NOMO-1 treated with dmso at 0.1 percent for 144 hours (cell line): ENCODE measurements around the gene RLN1.
"Not testable (repeated sequence)": the region's sequence is repeated elsewhere in the genome, so short reads cannot be mapped to it uniquely, and the experiment has no call there.

Source experiments
- DNase-seq: peaks from one replicate; lab custom pipeline; 2025; ENCODE audit not compliant: unreplicated experiment; lab: John Stamatoyannopoulos, UW

Gene RLN1

DNA sequence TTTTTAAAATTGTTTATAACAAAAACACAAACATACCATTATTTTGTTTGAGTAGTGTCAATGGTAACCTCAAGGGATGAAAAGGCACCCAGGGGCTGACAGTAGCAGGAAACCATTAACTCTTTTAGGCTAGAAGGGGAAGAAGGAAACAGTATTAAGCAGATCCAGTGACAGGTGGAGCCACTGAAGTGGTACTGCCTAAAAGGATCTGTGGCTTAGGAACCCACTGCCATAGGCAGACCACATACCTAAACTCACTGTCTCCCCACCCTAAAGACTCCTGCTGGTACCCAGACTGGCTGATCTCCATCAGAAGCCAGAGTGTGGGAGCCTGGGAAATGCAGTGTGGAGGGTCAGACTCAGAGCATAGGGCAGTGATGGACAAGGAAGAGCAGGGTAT lies 13.5 kb downstream of the RLN1 start:
- no peak for DNase-seq

DNA sequence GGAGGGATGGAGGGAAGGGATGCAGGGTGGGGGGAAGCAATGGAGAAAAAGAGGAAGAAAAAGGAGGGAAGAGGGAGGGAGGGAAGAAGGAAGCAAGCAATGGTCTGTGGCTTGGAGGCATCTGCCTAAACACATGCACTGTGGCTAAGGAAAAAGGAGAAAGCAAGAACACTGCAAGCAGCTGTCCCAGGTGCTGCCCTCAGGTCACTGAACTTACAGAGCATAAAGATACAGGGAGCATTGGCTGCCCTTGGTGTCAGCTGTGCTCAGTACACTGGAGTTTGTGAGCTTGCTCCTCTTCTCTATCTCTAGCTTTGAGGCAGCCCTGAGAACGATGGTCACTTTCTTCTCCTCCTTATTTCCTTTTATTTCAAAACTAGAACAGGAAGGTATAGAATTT lies 18.1 kb downstream of the RLN1 start:
- DNase-seq: not testable (repeated sequence)

DNA sequence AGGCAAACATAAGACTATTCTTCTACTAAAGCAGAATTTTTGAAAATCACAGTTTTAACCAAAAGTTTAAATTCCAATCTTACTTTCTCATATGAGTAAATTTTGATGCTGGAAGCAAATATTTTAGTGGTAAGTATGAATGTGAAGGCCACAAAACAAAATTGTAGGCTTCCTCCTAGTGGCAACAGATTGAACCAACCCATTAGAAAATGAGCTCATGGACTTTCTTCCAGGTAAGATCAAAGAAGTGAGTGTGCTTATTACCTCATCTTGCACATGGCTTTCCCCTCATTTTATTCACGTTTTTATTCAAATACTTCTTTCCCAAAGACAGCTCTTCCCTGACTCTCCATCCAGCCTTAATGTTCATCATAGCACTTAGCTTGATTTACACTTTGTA lies 18.6 kb downstream of the RLN1 start:
- DNase-seq: no peak

DNA sequence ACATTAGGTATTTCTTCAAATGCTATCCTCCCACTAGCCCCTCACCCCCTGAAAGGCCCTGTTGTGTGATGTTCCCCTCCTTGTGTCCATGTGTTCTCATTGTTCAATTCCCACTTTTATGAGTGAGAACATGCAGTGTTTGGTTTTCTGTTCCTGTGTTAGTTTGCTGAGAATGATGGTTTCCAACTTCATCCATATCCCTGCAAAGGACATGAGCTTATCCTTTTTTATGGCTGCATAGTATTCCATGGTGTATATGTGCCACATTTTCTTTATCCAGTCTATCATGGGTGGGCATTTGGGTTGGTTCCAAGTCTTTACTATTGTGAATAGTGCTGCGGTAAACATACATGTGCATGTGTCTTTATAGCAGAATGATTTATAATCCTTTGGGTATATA lies 23.3 kb downstream of the RLN1 start:
- not testable (repeated sequence) for DNase-seq

DNA sequence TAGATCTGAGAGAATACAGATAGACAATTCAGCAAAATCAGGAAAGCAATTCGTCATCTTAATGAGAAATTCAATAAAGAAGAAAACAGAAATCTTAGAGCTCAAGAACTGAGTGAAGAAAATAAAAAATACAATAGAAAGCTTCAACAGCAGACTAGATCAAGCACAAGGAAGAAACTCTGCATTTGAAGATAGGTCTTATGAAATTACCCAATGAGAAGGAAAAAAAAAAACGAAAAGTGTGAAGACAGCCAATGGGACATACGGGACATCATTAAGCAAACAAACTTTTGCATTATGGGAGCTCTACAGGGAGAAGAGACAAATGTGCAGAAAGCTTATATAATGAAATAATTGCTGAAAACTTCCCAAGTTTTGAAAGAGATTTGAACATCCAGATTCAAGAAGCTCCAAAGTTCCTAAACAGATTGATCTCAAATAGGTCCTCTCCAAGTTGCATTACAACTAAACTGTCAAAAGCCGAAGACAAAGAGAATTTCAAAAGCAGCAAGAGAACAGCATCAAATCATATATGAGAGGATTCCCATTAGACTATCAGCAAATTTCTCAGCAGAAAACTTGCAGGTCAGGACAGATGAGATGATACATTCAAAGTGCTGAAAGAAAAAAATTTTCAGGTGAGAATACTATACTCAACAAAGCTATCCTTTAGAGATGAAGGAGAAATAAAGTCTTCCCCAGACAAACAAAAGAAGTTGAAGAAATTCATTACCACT lies 24.3 kb downstream of the RLN1 start:
- DNase-seq: no peak

DNA sequence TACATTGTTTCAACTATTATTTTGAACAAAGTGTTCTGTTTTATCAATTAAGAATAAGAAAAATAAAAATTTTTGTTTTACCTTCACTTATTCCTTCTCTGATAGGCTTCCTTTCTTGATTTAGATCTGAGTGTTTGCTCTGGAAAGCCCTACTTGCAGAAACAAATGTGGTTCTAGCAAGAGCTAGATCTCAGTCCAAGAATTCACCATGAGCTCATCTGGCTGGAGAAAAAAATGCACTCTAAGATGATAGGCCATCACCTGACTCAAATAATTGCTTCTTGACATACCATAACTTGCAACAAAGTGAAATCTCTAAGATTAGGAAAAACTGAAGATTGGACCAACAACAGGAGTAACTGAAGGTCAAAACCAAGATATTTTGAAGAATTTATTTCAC lies 28.8 kb downstream of the RLN1 start:
- no peak for DNase-seq

DNA sequence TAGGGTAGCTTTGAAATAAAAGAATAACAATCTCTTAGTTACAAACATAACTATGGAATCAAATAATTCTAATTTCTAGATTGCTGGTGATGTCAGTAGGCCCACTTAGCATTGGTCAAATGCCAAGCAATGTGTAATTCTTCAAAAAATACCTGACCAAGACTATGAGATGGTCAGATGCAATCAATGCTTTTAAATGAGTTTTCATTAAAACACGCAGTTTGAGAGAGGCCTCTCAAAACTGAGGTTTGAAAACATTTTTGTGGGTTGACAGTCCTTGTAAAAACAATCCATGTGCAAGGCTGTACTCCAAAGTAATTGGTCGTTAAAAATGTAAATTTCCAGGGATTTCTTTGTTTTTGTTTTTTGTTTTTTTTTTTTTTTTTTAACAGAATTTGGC lies 33.9 kb downstream of the RLN1 start:
- no peak for DNase-seq

DNA sequence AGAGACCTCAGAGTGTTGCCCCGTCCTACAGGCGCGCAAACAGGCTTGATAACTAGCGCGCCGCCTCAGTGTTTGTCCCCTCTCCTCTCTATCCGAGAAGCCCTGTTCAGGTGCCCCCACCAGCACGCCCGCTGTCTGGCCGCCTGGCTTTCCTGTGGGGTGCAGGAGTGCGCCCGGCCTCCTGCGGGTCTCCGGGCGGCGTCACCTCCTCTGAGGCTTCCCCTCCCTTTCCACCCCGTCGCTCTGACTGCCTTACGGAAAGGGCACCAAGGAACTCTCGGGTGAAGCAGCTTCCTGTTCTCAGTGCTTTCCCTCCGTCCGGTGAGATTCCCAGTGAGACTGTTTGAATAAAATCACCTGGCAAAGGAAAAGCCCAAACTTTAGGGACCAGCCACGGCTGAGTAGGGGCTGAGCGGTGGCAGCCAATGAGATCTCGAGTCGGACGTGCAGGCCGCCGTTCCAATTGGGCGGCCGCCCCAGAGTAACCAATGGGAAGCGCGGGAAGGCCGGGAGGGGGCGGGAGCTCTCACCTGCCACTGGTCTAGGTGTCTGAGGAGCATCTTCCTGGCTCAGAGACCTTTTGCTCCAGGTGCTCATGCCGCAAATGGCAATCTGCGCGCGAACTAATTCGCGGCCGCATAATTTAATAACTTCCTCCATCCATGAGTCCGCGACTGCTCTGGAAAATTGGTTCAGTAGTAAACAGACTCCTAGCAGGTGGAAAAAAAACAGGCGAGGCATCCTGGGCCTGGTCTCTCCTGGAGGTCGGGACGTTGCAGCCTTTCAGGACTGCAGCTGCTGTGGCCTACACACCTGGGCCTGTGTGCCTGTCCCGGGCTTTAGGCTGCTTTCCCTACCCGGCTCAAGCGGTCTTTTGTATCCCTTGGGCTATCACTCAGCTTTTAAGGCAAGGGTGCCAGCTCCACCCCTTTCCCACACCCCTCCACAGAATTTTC lies 35.6 kb downstream of the RLN1 start, which contains the start of gene RLN2:
RLN2 (minus strand) TSS at position 877 of the 956 bp plus-strand sequence; CDS start at position 741, 136 bp downstream.
- not testable (repeated sequence) for DNase-seq

DNA sequence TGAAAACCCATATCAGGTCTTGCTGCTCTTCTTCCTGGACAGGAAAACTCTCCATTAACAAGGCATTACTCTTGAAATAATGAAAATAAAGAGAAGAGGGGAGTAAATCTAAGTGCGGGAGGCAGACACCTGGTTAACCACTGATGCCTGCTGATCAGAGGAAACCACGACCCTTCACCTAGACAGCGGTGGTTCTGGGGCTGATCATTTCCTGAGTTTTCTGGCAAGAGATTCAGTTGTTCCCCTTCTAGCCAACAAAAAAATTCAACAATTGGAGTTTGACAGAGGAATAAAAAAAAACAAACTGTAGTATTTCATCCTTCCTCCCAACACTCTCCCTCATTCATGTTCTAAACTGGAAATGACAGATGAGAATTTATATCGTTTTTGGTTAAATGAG lies 38.1 kb downstream of the RLN1 start:
- no peak for DNase-seq

DNA sequence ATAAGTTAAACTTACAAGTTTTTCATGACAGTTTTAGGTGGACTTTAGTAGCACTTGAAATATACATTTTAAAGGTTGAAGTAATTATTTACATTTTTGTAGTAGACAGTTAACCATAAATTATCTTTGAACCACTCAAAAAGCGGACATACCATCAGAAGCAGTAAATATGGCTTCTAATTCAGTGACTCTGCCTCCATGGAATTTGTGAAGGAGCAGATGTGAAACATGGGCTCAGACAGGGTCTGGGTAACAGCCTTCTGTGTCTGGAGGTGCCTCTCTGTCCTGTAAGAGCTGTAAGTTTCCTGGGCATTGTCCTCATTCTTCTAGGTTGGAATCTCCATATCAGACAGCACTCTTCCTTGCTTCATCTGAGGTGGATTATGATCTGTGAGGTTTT lies 47.5 kb downstream of the RLN1 start:
- DNase-seq: no peak

DNA sequence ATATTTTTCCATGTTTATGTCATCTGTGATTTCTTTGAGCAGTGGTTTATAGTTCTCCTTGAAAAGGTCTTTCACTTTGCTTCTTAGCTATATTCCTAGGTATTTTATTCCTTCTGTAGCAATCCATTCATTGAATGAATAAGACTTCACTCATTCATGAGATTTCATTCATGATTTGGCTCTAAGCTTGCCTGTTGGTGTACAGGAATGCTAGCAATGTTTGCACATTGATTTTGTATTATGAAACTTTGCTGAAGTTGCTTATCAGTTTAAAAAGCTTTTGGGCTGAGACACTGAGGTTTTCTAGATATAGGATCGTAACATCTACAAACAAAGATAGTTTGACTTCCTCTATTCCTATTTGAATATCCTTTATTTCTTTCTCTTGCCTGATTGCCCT lies 51.1 kb downstream of the RLN1 start:
- DNase-seq: no peak

DNA sequence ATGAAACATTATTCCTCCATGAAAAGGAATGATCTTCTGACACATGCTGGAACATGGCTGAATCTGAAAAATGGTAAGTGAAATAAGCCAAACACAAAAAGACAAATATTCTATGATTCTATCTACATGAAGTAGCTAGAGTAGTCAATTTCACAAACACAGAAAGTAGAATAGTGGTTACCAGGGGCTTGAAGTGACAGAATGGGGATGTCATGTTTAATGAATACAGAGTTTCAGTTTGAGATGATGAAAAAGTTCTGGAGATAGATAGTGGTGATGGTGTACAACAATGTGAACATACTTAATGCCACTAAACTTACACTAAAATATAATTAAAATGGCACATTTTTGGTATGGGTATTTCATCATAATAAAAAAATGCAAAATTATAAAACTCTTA lies 53.4 kb downstream of the RLN1 start:
- DNase-seq: no peak
